GM19455 (cell line): ENCODE measurements around the gene GFY.
"Not testable (repeated sequence)": the region's sequence is repeated elsewhere in the genome, so short reads cannot be mapped to it uniquely, and the experiment has no call there.

Experiments used
- ATAC-seq: cut with Tn5 transposase; IDR thresholded peaks from one replicate; pipeline ENCODE4 v1.9.1; 2021; ENCODE audit not compliant: unreplicated experiment

GFY gene

DNA sequence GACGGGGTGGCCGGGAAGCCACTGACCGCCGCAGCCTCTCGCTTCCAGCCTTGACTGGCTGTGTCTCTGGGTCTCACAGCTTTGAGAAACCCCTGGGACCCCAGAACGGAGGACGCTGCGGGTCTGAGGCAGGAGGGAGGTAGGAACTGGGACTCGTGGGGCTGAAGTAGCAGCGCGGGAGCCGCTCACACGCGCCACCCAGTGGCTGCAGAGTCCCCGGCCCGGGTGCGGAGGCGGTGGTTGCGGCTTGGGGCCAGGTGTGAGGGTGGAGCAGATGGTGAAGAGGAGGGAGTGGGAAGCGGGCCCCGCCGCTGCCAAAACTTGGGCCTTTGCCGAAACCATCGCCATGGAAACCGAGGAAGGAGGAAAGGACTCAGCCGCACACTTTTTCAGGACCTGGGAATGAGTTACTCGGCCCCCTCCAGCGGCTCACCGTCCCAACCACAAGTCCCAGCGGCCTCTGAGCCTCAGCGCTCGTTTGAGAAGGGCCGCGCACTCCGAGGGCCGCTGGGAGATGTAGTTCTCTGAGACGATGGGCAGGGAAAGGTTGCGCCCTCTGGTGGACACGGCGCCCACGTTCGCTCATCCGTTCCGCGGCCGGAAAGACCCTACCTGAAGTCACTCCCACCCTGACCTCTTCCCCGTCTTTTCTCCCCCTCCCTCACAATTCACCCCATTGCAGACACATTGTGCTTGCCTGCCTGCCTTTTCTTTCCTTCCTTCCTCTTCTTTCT, 18.3 kb downstream of the GFY start:
- peak; percentile 72 for ATAC-seq

GRCh38 chr19:49444100-49444700, 19.0 kb downstream of the GFY start:
- not testable (repeated sequence) for ATAC-seq

- no peak for ATAC-seq
Measured at GRCh38 chr19:49445997-49446396, 20.8 kb downstream of the GFY start.

DNA sequence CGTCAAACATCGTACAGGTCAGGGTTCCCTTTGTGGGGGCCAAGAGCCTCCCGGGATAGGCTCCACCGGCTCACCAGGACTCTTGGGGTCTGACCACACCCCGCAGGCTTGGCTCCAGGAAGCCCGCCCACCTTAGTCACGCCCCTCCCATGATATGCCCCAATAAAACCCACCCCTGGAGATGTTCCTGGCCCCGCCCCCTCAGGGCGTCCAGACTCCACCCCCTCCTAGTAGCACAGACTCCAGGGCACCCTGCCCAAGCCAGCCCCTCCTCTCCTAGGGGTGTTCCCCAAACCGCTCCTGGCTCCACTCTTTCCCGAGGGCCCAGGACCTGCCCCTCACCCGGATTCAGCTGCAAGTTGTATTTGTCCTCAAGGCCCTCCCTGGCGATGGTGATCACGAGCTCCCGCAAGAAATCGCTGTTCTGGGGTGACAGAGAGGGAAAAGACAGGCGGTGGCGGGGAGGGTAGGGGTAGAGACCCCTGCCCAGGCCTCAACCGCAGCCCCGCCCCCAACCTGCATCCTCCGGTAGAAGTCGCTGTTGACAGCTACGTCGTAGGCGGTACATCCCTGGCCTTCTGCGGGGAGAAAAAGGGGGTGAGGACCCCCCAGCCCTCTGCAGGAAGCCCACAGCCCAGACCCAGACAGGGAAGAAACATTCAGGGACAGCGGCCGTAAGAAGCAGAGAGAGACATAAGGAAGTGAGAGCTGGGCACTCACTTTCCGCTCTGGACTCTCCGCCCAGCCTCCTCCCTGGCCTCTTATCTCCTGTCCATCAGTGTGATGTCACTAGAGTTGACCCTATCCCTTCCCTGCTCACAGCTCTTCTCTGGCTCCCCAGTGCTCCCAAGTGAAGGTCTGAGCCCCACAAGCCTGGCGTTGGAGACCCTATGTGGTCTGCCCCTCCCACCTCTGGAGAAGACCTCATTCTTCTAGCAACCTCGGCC, 22.6 kb downstream of the GFY start:
- no peak for ATAC-seq

DNA sequence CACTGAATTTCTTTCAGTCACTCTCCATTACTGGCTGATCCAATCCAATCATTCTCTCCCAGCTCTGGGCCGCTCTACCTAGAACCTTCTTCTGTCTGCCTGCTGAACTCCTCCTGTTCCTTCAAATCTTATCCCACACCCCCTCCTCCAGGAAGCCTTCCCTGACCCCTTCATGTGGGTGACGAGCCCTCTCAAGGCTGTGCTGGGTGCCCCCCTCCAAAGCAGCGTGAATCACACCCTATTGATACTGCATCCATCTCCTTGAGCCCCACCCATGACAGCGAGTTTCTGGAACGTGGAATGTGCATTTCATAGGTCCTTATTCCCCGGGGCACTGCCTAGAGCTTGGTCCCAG, 23.2 kb downstream of the GFY start:
- ATAC-seq: no peak

GRCh38 chr19:49450405-49450804, 25.2 kb downstream of the GFY start:
- ATAC-seq: no peak

- peak; percentile 52 for ATAC-seq
Measured at GRCh38 chr19:49451430-49452181, 26.4 kb downstream of the GFY start, which contains the start of gene PIH1D1. Gene PIH1D1 (minus strand): TSS chr19:49451814. CDS start chr19:49451574, 240 bp downstream.

DNA sequence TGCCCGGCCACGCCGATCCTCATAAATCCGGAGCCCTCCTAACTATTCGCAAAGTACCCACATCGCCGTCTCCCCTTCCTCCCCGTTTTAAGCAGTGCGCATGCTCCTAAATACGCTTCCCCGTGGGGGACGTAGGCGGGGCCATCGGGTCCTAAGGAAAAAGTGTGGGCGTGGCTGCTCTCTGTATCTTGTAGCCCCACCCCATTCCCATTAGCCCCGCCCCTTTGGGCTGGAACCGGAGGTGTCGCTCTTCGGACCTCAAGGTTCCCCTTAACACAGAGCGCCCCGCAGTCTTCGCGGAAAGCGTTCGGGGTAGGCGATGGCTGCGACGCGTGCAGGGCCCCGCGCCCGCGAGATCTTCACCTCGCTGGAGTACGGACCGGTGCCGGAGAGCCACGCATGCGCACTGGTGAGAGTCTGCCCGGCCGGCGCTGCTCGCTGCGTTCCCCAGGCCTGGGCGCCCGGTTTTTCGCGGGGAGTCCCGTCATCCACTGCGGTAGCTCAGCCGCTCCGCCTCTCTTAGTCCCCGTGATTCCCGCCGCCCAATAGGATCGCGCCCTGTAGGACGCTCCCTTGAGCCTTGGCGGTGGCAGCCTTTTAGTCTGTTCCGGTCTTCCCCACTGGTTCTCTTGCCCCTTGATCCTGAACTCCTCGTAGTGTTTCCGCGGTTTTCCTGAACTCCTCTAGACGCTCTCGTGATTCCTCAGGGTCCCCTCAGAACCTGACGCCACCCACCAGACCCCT, 28.0 kb downstream of the GFY start, which contains the start of gene ALDH16A1:
ALDH16A1 (plus strand) TSS at position 213 of the 744 bp plus-strand sequence; CDS start at position 320, 107 bp downstream.
- peak; percentile 70 for ATAC-seq

DNA sequence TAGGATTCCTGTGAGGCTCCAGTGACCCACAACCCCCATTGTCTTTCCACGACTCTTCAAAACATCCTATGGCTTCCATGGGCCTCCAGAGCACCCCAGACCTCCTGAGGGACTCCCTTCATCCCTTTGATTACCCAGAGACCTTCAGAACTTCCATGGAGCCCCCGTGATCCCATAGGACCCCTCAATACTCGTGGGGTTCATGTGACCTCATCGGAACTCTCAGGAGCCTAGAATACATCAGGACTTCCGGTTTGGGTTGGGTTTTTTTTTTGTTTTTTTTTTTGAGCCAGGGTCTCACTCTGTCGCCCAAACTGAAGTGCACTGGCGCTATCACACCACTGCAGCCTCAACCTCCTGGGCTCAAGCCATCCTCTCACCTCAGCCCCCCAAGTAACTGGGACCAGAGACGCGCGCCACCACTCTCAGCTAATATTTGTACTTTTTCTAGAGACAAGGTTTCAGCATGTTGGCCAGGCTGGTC, 28.6 kb downstream of the GFY start:
- ATAC-seq: no peak

GRCh38 chr19:49455773-49456172, 30.6 kb downstream of the GFY start:
- no peak for ATAC-seq

DNA sequence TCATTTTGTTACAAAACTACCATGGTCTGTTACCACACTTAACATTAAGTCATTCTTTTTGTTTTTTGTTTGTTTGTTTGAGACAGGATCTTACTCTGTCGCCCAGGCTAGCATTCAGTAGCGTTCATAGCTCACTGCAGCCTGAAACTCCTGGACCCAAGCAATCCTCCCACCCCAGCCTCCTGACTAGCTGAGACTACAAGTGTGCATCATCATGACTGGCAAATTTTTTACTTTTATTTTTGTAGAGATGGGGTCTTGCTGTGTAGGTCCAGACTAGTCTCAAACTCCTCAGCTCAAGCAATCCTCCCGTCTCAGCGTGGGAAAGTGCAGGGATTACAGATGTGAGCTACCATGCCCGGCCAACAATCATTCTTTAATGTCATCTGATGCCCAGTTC, 31.1 kb downstream of the GFY start:
- ATAC-seq: no peak

DNA sequence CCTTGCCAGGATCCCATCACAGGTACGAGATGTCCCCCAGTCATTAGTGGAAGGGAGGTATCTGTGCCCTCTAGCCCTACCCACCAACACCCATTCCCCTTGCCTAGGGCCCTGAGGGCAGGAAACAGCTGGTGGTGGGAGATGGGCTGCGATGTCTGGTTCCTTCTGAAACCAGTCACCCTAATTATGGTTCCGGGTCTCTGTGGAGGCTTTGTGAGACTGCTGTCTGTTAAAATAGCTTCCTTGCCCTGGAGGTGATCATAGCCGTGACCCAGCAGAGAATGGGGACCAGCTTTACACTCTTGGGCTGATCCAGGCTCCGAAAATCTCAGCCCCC, 33.3 kb downstream of the GFY start:
- ATAC-seq: no peak

GRCh38 chr19:49459388-49459787, 34.2 kb downstream of the GFY start:
- no peak for ATAC-seq

DNA sequence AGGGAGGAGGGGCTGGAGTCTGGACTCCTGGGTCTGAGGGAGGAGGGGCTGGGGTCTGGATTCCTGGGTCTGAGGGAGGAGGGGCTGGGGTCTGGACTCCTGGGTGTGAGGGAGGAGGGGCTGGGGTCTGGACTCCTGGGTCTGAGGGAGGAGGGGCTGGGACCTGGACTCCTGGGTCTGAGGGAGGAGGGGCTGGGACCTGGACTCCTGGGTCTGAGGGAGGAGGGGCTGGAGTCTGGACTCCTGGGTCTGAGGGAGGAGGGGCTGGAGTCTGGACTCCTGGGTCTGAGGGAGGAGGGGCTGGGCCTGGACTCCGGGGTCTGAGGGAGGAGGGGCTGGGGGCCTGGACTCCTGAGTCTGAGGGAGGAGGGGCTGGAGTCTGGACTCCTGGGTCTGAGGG, 35.9 kb downstream of the GFY start:
- ATAC-seq: not testable (repeated sequence)

DNA sequence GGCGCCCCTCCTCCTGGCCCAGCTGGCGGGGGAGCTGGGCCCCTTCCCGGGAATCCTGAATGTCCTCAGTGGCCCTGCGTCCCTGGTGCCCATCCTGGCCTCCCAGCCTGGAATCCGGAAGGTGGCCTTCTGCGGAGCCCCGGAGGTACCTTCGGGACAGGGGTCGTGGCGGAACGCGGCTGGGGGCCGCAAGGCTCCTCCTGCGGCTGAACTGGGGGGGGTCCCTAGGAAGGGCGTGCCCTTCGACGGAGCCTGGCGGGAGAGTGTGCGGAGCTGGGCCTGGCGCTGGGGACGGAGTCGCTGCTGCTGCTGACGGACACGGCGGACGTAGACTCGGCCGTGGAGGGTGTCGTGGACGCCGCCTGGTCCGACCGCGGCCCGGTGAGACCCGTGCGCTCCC, 36.5 kb downstream of the GFY start:
- no peak for ATAC-seq

- no peak for ATAC-seq
Measured at GRCh38 chr19:49462492-49462891, 37.3 kb downstream of the GFY start.

GRCh38 chr19:49463960-49464740, 39.0 kb downstream of the GFY start:
- ATAC-seq: no peak

- no peak for ATAC-seq
Measured at GRCh38 chr19:49465371-49465770, 40.2 kb downstream of the GFY start.

DNA sequence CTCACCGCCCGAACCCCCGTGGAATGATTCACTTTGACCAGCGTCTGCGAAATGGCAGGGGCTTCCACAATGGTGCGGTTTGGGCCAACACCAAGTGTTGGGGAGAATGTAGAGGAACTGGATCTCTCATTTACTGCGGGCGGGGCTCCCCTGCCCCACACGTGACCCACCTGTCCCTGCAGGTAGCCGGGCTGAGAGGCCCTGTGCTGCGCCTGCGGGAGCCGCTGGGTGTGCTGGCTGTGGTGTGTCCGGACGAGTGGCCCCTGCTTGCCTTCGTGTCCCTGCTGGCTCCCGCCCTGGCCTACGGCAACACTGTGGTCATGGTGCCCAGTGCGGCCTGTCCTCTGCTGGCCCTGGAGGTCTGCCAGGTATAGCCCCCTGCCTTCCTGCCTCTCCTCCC, 43.0 kb downstream of the GFY start:
- no peak for ATAC-seq
